ENCODE data around the gene MELTF.

Gene MELTF

GRCh38 chr3:196991581-196992460 is 37.8 kb downstream of the MELTF start:
- DNase-seq, result no peak

GRCh38 chr3:196990601-196991007 is 39.0 kb downstream of the MELTF start:
- no peak for DNase-seq

- DNase-seq, result no peak
Measured at GRCh38 chr3:196989721-196990262, 39.8 kb downstream of the MELTF start.

- no peak for DNase-seq
Measured at GRCh38 chr3:196988241-196989029, 41.2 kb downstream of the MELTF start.

- no peak for DNase-seq
Measured at GRCh38 chr3:196987022-196987421, 42.6 kb downstream of the MELTF start.

- no peak for DNase-seq
Measured at GRCh38 chr3:196985954-196986885, 43.4 kb downstream of the MELTF start.

- DNase-seq, result no peak
Measured at GRCh38 chr3:196985298-196985697, 44.3 kb downstream of the MELTF start.

- no peak for DNase-seq
Measured at GRCh38 chr3:196983186-196983585, 46.4 kb downstream of the MELTF start.

- DNase-seq, result no peak
Measured at GRCh38 chr3:196981657-196982056, 48.0 kb downstream of the MELTF start.

- no peak for DNase-seq
Measured at GRCh38 chr3:196979545-196979944, 50.1 kb downstream of the MELTF start.

- DNase-seq, result no peak
Measured at GRCh38 chr3:196976941-196977340, 52.7 kb downstream of the MELTF start.

- no peak for DNase-seq
Measured at GRCh38 chr3:196975349-196975748, 54.3 kb downstream of the MELTF start.

GRCh38 chr3:196974661-196975060 is 55.0 kb downstream of the MELTF start:
- DNase-seq, result no peak

- no peak for DNase-seq
Measured at GRCh38 chr3:196971094-196971698, 58.4 kb downstream of the MELTF start.

GRCh38 chr3:196970547-196971093 is 59.0 kb downstream of the MELTF start:
- no peak for DNase-seq

- peak; percentile 76 for DNase-seq
Measured at GRCh38 chr3:196969660-196970546, 59.7 kb downstream of the MELTF start.

GRCh38 chr3:196969134-196969659 is 60.4 kb downstream of the MELTF start:
- peak; percentile 43 for DNase-seq

- DNase-seq, result peak; percentile 53
Measured at GRCh38 chr3:196968233-196969133, 61.1 kb downstream of the MELTF start, which contains the start of gene PIGZ. TSS of gene PIGZ (minus strand) at chr3:196968833. CDS start at chr3:196952031, 16,802 bp downstream.
